ENCODE results near the gene FAM25A.
"Not testable (repeated sequence)": the region's sequence is repeated elsewhere in the genome, so short reads cannot be mapped to it uniquely, and the experiment has no call there.

The FAM25A gene

DNA sequence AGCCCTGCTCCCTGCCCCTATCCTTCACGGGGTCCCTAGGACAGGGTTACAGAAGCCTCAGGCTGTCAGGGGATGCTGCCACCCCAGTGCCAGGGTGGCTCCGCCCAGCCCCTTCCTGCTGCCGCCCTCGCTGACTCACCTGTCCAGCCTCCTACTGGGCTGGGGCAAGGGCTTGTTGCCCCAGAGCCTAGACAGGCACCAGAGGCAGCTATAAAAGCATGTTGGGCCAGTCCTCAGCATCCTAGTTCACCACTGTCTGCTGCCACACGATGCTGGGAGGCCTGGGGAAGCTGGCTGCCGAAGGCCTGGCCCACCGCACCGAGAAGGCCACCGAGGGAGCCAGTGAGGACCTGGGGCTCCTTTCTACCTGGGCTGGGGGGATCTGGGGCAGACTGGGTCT, at the start of gene FAM25A:
Gene FAM25A, plus strand, starts transcription at position 239 of the 400 bp plus-strand sequence. Its CDS starts 31 bp downstream, at position 270.
- not testable (repeated sequence) for DNase-seq

DNA sequence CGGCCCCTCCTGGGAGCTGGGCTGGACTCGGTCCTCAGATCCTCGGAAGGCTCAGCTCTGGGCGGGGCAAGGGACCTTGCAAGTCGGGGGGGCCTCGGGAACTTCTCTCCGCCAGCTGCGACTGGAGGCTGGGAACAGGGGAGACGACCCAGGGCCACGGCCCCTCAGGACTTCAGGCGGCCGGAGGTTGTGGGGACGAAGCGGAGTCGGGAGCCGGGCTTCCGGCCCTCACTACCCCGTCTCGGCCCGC, 49.2 kb upstream of the FAM25A start:
- no peak for DNase-seq

DNA sequence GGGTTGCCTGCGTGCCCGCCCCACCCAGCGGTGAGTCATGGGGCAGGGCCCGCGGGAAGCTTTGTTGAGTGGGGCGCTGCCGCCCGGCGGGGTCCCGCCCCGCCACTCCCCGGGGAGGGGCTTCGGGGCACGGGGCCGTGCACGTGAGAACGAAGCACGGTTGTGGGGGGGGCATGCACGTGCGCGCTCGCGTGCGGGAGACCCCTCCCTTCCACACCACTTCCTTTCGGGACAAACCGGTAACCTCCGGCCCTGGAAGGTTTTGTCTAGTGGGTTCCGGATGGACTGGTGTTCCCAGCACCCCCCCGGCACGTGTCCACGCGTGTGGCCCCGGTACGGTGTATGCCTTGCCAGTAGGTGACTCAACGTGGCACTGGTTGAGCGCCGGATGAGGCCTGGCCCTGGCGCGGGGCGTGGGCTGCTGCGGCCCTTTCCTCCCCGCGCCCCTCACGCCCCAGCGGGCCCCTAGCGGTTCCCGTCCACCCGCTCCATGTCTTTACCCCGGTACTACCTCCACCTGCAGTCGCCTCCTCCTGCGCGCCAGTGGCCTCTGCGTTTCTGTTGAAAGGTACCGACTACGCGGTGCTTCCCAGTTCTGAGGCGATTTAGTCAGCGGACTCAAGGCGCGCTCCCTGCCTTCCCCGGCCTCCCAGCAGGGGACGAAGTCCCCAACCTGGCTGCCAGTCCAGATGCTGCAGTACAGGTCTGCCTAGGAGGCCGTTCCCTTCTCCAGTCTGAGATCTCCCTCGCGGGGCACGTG, 48.7 kb upstream of the FAM25A start:
- peak; percentile 82 for DNase-seq

DNA sequence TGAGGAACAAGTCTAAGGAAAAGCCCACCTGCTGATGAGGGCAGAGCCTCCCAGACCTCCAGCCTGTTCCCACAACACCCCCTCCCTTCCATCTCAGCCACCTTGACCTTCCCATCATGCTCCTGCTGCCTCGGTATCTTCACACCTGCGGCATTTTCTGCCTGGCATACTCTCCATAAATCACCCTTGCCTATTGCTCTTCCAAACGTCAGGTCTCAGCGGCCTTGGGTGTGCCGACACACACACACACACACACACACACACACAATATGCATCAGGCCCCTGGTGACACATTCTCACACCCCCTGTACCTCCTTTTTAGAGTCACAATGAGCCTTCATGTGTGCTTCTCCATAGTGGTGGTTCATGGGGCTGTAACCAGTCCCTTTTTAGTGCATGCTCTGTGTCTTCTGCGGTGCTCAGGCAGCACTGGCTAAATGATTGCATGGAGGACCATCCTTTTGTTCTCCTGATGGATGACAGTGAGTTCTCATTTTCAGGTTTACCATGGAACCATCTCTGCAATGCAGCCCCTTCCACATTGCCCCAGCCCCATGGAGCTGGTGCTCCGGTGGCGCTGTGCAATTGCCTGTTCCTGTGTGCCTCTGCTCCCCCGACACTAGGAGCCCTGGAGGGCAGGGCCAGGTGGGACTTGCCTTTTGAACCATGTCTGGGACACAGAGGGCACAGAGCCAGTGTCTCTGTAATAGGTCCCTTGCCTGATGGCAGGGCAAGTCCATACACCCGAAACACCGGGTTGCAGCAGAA, 47.3 kb upstream of the FAM25A start:
- no peak for DNase-seq

DNA sequence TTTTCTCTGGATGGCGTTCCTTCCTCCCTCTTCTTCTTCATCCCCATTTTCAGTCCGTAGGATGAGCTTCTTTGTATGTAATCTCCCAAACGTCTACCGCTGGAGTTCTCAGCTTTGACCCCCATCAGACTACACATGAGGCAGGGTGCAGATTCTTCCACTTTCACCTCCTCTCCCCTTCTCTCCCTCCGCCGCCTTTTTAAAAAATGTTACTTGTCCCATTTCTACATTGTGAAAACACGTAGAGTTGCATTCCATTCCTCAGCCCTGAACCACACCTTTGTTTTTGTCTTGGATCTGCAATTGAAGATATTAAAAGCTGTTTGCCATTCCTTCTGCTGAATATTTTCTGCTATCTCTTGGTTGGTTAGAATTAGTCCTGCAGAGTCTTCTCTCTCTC, 45.6 kb upstream of the FAM25A start:
- no peak for DNase-seq

DNA sequence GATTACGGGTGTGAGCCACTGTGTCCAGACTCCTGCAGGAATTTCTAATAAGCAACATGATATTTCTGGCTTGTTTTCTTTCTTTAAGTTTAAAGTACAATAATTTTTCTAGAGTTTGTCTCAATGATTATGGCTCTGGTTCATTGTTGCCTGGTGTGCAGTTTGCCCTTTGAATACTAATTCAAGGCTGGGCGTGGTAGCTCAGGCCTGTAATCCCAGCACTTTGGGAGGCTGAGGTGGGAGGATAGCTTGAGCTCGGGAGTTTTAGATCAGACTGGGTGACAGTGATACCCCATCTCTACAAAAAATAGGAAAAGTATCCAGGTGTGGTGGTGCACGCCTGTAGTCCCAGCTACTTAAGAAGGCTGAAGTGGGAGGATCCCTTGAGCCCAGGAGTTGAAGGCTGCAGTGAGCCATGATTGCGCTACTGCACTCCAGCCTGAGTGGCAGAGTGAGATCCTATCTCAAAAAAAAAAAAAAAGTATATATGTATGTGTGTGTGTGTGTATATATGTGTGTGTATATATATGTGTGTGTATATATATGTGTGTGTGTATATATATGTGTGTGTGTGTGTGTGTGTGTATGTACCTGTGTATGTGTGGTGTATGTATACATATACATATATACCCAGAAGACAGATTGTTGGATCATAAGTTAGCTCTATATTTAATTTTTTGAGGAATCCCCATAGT, 43.6 kb upstream of the FAM25A start:
- DNase-seq: no peak

- DNase-seq: not testable (repeated sequence)
Observed at GRCh38 chr10:86978457-86978856, 41.6 kb upstream of the FAM25A start.

DNA sequence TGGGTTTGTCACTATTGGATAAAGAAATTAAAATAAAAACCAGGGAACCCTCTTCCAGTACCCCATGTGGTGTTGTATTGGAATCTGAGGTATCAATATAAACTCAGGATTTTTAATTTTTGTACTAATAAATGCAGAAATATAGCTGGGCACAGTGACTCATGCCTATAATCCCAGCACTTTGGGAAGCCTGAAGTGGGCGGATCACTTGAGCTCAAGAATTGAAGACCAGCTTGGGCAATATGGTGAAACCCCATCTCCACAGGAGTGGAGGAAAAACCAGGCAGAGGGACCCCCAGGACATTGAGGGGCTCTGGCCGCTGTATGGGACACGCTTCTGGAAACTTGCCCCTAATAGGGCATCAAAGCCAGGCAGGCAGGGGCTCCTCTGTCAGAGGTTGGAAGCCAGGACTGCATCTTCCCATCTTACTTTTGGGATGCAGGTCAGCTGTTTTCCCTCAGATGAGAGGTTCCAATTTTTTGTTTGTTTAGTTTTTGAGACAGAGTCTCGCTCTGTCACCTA, 40.7 kb upstream of the FAM25A start:
- no peak for DNase-seq

- no peak for DNase-seq
Observed at GRCh38 chr10:86979977-86980448, 40.1 kb upstream of the FAM25A start.

- DNase-seq: not testable (repeated sequence)
Observed at GRCh38 chr10:86981020-86981419, 39.1 kb upstream of the FAM25A start.

GRCh38 chr10:86981716-86982115, 38.4 kb upstream of the FAM25A start:
- DNase-seq: no peak

DNA sequence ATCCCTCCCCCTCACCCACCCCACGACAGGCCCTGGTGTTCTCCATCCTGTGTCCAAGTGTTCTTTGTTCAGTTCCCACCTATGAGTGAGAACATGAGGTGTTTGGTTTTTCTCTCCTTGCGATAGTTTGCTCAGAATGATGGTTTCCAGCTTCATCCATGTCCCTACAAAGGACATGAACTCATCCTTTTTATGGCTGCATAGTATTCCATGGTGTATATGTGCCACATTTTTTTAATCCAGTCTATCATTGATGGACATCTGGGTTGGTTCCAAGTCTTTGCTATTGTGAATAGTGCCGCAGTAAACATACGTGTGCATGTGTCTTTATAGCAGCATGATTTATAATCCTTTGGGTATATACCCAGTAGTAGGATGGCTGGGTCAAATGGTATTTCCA, 35.6 kb upstream of the FAM25A start:
- not testable (repeated sequence) for DNase-seq

GRCh38 chr10:86988520-86988919, 31.6 kb upstream of the FAM25A start:
- no peak for DNase-seq

- DNase-seq: not testable (repeated sequence)
Observed at GRCh38 chr10:86991362-86991761, 28.7 kb upstream of the FAM25A start.

- no peak for DNase-seq
Observed at GRCh38 chr10:86992456-86992855, 27.6 kb upstream of the FAM25A start.

DNA sequence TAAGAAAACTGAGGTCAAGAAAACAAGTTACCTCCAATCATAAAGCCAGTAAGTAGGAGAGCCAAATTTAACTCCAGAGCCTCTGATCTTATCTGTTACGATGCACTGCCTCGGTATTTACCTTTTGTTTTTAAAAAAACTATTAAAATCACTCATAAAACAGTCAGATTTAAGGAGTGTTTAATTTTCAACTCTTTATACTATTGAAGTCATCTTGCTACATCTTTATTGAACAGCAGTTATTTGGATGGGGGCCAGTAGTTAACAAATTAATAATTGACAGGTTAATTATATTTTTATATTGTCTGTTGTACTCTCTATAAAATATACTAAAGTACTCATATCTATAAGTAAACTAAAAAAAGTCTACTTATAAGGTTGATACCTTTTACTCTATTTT, 27.2 kb upstream of the FAM25A start:
- DNase-seq: no peak

GRCh38 chr10:86999802-87000403, 20.2 kb upstream of the FAM25A start:
- not testable (repeated sequence) for DNase-seq

DNA sequence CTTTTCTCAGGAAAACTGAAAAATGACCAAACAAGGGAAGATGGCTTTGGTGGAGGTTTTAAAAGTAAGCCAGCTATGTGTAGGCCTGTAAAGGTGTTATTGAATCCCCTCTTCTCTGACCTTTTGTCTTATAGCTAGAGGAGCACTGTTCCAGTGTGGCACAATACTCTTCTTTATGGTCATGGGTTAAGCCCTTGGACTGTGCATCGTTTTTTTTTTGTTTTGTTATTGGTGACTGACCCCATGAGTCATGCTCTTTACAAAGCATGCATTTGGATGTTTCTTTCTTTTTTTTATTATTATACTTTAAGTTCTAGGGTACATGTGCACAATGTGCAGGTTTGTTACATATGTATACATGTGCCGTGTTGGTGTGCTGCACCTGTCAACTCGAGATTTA, 19.6 kb upstream of the FAM25A start:
- DNase-seq: no peak

DNA sequence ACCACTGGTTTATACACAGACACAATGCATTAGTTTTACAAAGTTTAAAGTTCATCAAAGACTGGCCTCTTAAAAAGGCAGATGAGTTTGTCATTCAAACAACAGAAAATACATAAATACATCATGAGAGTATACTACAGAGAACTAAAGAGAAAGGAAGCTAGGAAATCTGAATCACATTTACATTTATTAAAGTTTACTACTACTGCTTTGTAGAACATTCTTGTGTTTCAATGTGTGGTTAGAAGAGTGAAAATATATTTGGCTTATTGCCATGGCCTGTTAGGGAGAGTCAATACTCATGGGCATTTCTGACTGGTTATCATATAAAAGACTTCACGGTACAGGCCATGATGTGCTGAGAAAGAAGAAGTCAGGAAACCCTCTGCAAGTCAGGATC, 13.0 kb upstream of the FAM25A start:
- DNase-seq: not testable (repeated sequence)

DNA sequence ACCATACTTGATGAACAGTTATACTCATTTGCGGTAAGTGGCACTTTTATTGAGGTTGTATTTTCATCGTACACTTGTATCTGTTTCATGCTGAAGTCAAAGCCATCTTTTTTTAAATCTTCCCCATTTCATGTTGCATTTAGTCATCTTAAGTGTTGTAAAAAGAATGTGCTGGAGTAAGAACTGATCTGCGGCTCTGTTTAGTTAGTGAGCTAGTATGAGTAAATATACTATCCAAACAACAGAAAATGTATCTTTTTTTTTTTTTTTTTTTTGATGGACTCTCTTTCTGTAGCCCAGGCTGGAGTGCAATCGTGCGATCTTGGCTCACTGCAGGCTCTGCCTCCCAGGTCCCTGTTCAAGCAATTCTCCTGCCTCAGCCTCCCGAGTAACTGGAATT, 12.4 kb upstream of the FAM25A start:
- not testable (repeated sequence) for DNase-seq

DNA sequence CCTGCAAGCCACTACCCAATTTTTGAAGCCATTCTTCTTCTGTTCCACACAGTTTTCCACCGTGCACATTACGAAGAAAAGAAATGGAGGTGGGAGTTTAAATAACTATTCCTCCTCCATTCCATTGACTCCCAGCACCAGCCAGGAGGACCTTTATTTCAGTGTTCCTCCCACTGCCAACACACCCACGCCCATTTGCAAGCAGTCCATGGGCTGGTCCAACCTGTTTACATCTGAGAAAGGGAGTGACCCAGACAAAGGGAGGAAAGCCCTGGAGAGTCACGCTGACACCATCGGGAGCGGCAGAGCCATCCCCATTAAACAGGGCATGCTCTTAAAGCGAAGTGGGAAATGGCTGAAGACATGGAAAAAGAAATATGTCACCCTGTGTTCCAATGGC, 11.8 kb upstream of the FAM25A start:
- DNase-seq: not testable (repeated sequence)

DNA sequence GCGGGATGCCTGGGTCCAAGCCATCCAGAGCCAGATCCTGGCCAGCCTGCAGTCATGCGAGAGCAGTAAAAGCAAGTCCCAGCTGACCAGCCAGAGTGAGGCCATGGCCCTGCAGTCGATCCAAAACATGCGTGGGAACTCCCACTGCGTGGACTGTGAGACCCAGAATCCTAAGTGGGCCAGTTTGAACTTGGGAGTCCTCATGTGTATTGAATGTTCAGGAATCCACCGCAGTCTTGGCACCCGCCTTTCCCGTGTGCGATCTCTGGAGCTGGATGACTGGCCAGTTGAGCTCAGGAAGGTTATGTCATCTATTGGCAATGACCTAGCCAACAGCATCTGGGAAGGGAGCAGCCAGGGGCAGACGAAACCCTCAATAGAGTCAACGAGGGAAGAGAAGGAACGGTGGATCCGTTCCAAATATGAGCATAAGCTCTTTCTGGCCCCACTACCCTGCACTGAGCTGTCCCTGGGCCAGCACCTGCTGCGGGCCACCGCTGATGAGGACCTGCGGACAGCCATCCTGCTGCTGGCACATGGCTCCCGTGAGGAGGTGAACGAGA, 10.9 kb upstream of the FAM25A start:
- DNase-seq: not testable (repeated sequence)

DNA sequence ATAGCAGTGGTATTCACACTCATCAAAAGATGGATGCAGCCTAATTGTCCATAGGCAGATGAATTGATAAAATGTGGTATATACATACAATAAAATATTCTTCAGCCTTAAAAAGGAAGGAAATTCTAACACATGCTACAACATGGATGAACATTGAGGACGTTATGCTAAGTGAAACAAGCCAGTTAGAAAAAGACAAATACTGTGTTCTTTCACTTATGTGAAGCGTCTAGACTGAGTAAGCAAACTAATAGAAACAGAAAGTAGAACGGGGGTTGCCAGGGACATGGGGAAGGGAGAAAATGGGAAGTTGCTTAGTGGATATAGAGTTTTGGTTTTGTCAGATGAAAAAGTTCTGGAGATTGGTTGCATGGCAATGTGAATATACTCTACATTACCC, 6.6 kb upstream of the FAM25A start:
- not testable (repeated sequence) for DNase-seq

All from activated CD4-positive, alpha-beta T cell treated with anti-CD3 and anti-CD28 coated beads, Interleukin-2, amount 50 U/mL, for 4 hours (primary cell).